CD14-positive monocyte (primary cell): ENCODE measurements around the gene LHPP. TPM values are rescaled to one million over a fixed set of nuclear protein-coding genes. Genes with fewer than 3 reads are reported as not detected.

Source experiments
- DNase-seq, 3 donors: peaks; one replicate each; pipeline ENCODE4 v3.0.0-alpha.2; 2011 to 2022
- H2AFZ ChIP-seq: 2 replicates; pipeline ENCODE4 v1.6.0; 2012; ENCODE audit warnings: mild to moderate bottlenecking, low read depth, low read length, inconsistent platforms; ENCODE audit not compliant: insufficient read depth, poor library complexity, severe bottlenecking
- H3K27ac ChIP-seq, 2 donors: 1 replicate in 1 of 2; 2 replicates in 1 of 2; pipeline ENCODE4 v1.5.1; 2012 to 2013; ENCODE audit warnings: low read length in 2 of 2, control low read depth in 1 of 2, inconsistent platforms in 1 of 2, low read depth in 1 of 2, mild to moderate bottlenecking in 1 of 2
- H3K27me3 ChIP-seq, 2 donors: one replicate each; pipeline versions ENCODE4 v1.6.0 to v1.6.1; 2011 to 2013; ENCODE audit warnings: low read length in 2 of 2; ENCODE audit not compliant: control insufficient read depth in 2 of 2, insufficient read depth in 2 of 2
- H3K36me3 ChIP-seq, 2 donors: replicated peaks in 1 of 2; 1 replicate in 1 of 2; 2 replicates in 1 of 2; pipeline versions ENCODE4 v1.5.1 to v1.6.1; 2012 to 2013; ENCODE audit warnings: low read length in 2 of 2, control low read depth in 1 of 2, inconsistent platforms in 1 of 2, mild to moderate bottlenecking in 1 of 2; ENCODE audit not compliant: insufficient read depth in 2 of 2, control insufficient read depth in 1 of 2
- H3K4me1 ChIP-seq, 2 donors: 1 replicate in 1 of 2; 2 replicates in 1 of 2; pipeline versions ENCODE4 v1.5.1 to v1.6.1; 2012 to 2013; ENCODE audit warnings: low read length in 2 of 2, control low read depth in 1 of 2, inconsistent platforms in 1 of 2, mild to moderate bottlenecking in 1 of 2, moderate library complexity in 1 of 2; ENCODE audit not compliant: insufficient read depth in 2 of 2, control insufficient read depth in 1 of 2
- H3K4me2 ChIP-seq: replicated peaks from 2 replicates; pipeline ENCODE3; 2012; ENCODE audit warnings: low read length, moderate library complexity, mild to moderate bottlenecking; ENCODE audit not compliant: poor library complexity, severe bottlenecking; ENCODE audit errors: extremely low read depth
- H3K4me3 ChIP-seq, 3 experiments: fragments of 200-600 bp in 1 of 3; sonication (generic) in 1 of 3; replicated peaks in 1 of 3; 1 replicate in 2 of 3; 2 replicates in 1 of 3; pipeline ENCODE4 v1.5.1; 2011 to 2013; ENCODE audit warnings: low read length in 3 of 3, mild to moderate bottlenecking in 3 of 3, control low read depth in 2 of 3, low read depth in 2 of 3, inconsistent platforms in 1 of 3, moderate library complexity in 1 of 3
- H3K79me2 ChIP-seq: 2 replicates; pipeline ENCODE4 v1.6.0; 2012; ENCODE audit warnings: mild to moderate bottlenecking, control low read depth, inconsistent platforms, low read length, moderate library complexity; ENCODE audit not compliant: insufficient read depth
- H3K9ac ChIP-seq: 2 replicates; pipeline ENCODE4 v1.6.0; 2017; ENCODE audit warnings: low read length, mild to moderate bottlenecking; ENCODE audit not compliant: insufficient read depth, poor library complexity, severe bottlenecking
- H3K9me3 ChIP-seq, 2 donors: replicated peaks in 1 of 2; 1 replicate in 1 of 2; 2 replicates in 1 of 2; pipeline versions ENCODE4 v1.5.1 to v1.6.1; 2012 to 2013; ENCODE audit warnings: low read length in 2 of 2, control low read depth in 1 of 2; ENCODE audit not compliant: control insufficient read depth in 1 of 2, insufficient read depth in 1 of 2
- H4K20me1 ChIP-seq: 2 replicates; pipeline ENCODE4 v1.6.0; 2012; ENCODE audit warnings: mild to moderate bottlenecking, low read length, control low read depth, moderate library complexity; ENCODE audit not compliant: insufficient read depth
- H3K27ac Mint-ChIP-seq, 7 donors: one replicate each; pipeline ENCODE4 v1.8.0; 2020; ENCODE audit warnings: mild to moderate bottlenecking in 7 of 7, mixed read lengths in 7 of 7, moderate library complexity in 6 of 7, inconsistent platforms in 2 of 7
- H3K27me3 Mint-ChIP-seq, 3 donors: one replicate each; pipeline ENCODE4 v1.8.0; 2021 to 2022; ENCODE audit warnings: low read depth in 3 of 3, mild to moderate bottlenecking in 3 of 3, mixed read lengths in 3 of 3, moderate library complexity in 3 of 3, inconsistent platforms in 1 of 3
- H3K36me3 Mint-ChIP-seq, 2 donors: one replicate each; pipeline ENCODE4 v1.8.0; 2020; ENCODE audit warnings: mixed read lengths in 2 of 2, inconsistent platforms in 1 of 2, mild to moderate bottlenecking in 1 of 2
- H3K4me1 Mint-ChIP-seq: one replicate; pipeline ENCODE4 v1.8.0; 2020; ENCODE audit warnings: mild to moderate bottlenecking, mixed read lengths
- H3K4me3 Mint-ChIP-seq, 2 donors: one replicate each; pipeline ENCODE4 v1.8.0; 2020; ENCODE audit warnings: mild to moderate bottlenecking in 2 of 2, mixed read lengths in 2 of 2, moderate library complexity in 1 of 2
- H3K9me3 Mint-ChIP-seq, 7 donors: one replicate each; pipeline ENCODE4 v1.8.0; 2020 to 2022; ENCODE audit warnings: mixed read lengths in 7 of 7, mild to moderate bottlenecking in 6 of 7, moderate library complexity in 6 of 7, inconsistent platforms in 2 of 7
- CTCF ChIP-seq: fragments of 200-600 bp; IDR thresholded peaks from one replicate; pipeline ENCODE4 v1.8.0; 2022; ENCODE audit warnings: antibody characterized with exemption, mild to moderate bottlenecking
- WGBS: methylation state at CpG from one replicate; pipeline ENCODE4 v1.1.5; 2013; ENCODE audit warnings: missing lambda C conversion rate; ENCODE audit not compliant: insufficient coverage; 5-methylcytosine and 5-hydroxymethylcytosine counted together
- intact Hi-C, 2 donors: fragments of 100-400 bp; cut with micrococcal nuclease; formaldehyde crosslinking; loops; one replicate each; pipeline versions ENCODE4 v1.15.0 to v1.15.1; 2023
- polyA plus RNA-seq, 3 donors: library from polyadenylated mRNA; depleted of rRNA in 1 of 3; unstranded in 2 of 3; stranded (reverse) in 1 of 3; fragments of 300-500 nt in 2 of 3; fragments of >200 nt in 1 of 3; fragmentation: Illumina TruSeq in 2 of 3; gene quantifications; 1 replicate in 2 of 3; 2 replicates in 1 of 3; pipeline ENCODE4 v1.2.3, GENCODE V29; 2012 to 2021

LHPP gene
- polyA plus RNA-seq, 3 donors, result 15.2 to 20.6 (median 19.5) TPM

GRCh38 chr10:124482876-124483275 lies 21.3 kb downstream of the LHPP start:
- Histone ChIP-seq H3K4me3 (no peak overlapping the region), H3K79me2 (no peaks in the 10 kb centered on the region), H3K36me3 (no peaks in the 10 kb centered on the region), H3K4me1 (no peaks in the 10 kb centered on the region), H3K27me3 (no peaks in the 10 kb centered on the region), H3K27ac (no peak overlapping the region), H2AFZ (no peak overlapping the region), H3K4me2 (no peak overlapping the region), H3K9me3 (peaks cover 5 to 10% of the 10 kb centered on the region in 2 donors), H3K9ac (no peak overlapping the region), H4K20me1 (no peaks in the 10 kb centered on the region)
- Mint-ChIP-seq H3K27ac (no peak overlapping the region), H3K9me3 (peaks cover 0 to 19% (median 13%) of the 10 kb centered on the region in 7 donors), H3K4me1 (no peaks in the 10 kb centered on the region), H3K27me3 (peaks cover 0 to 3% (median 0%) of the 10 kb centered on the region in 3 donors), H3K36me3 (peaks cover 11 to 18% of the 10 kb centered on the region in 2 donors), H3K4me3 (no peak overlapping the region)
- intact Hi-C loops, result no loop called here
- WGBS, result 95% methylated on average over 12 of the region's 12 CpGs
- no peak for TF ChIP-seq CTCF
- no peak for DNase-seq

- DNase-seq, result no peak
- WGBS, result 97% methylated on average over 13 of the region's 17 CpGs
- TF ChIP-seq CTCF, result no peak
- Histone ChIP-seq H3K4me2 (no peak overlapping the region), H3K27ac (no peak overlapping the region), H3K9ac (no peak overlapping the region), H2AFZ (no peak overlapping the region), H3K36me3 (no peaks in the 10 kb centered on the region), H4K20me1 (no peaks in the 10 kb centered on the region), H3K79me2 (no peaks in the 10 kb centered on the region), H3K27me3 (no peaks in the 10 kb centered on the region), H3K9me3 (peaks cover 5 to 10% of the 10 kb centered on the region in 2 donors), H3K4me3 (no peak overlapping the region), H3K4me1 (no peaks in the 10 kb centered on the region)
- no peaks in the 10 kb centered on the region for H3K4me1 Mint-ChIP-seq
- H3K27me3 Mint-ChIP-seq, result peaks cover 0 to 3% (median 0%) of the 10 kb centered on the region in 3 donors
- intact Hi-C loops, result no loop called here
- H3K27ac Mint-ChIP-seq, result no peak overlapping the region
- peaks cover 20 to 25% of the 10 kb centered on the region in 2 donors for H3K36me3 Mint-ChIP-seq
- H3K4me3 Mint-ChIP-seq, result no peak overlapping the region
- H3K9me3 Mint-ChIP-seq, result peaks cover 0 to 19% (median 13%) of the 10 kb centered on the region in 7 donors
These were observed 22.4 kb downstream of the LHPP start for GRCh38 chr10:124484031-124484430.
